ENCODE measurements around the gene GSX1.
"Not testable (repeated sequence)": the region's sequence is repeated elsewhere in the genome, so short reads cannot be mapped to it uniquely, and the experiment has no call there.

Gene GSX1

DNA sequence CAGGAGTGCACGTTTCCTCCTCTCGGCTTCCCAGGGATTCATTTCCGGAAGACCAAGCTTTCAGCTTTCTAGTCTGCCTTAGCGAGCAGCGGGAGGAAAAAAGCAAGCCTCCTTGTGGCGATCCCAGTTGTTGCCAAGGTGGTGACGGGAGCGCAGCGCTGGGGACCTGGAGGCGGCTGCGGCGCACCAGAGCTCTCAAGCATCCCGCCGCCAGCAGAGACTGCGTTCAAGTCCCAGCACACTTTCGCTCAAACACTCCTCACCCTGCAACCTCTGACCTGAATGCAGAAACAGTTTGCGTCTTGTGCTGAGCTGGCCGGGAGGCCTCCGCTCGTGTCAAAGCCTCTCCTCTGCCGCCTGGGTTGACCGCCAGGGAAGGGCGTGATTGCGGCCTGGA lies 4.9 kb downstream of the GSX1 start:
- Mint-ChIP-seq H3K9me3 (no peaks in the 10 kb centered on the region), H3K4me1 (peaks cover 19% of the 10 kb centered on the region), H3K27me3 (peaks cover 98% of the 10 kb centered on the region), H3K36me3 (ENCODE audit: insufficient read depth) (peaks cover 1% of the 10 kb centered on the region), H3K4me3 (no peak overlapping the region), H3K27ac (ENCODE audit: low read depth) (no peak overlapping the region)
- DNase-seq (ENCODE audit: low spot score in 2 of 2) (no peak), ATAC-seq (replicated peaks; ENCODE audit: extremely low read depth, poor library complexity, severe bottlenecking) (no peak)

- H3K27ac Mint-ChIP-seq (ENCODE audit: low read depth): no peak overlapping the region
- no peaks in the 10 kb centered on the region for H3K9me3 Mint-ChIP-seq
- H3K36me3 Mint-ChIP-seq (ENCODE audit: insufficient read depth): peaks cover 2% of the 10 kb centered on the region
- H3K4me3 Mint-ChIP-seq: no peak overlapping the region
- no peaks in the 10 kb centered on the region for H3K4me1 Mint-ChIP-seq
- DNase-seq (ENCODE audit: low spot score in 2 of 2) (no peak), ATAC-seq (replicated peaks; ENCODE audit: extremely low read depth, poor library complexity, severe bottlenecking) (no peak)
- H3K27me3 Mint-ChIP-seq: peaks cover 68% of the 10 kb centered on the region
Measured at GRCh38 chr13:27806744-27807387, 14.6 kb downstream of the GSX1 start.

DNA sequence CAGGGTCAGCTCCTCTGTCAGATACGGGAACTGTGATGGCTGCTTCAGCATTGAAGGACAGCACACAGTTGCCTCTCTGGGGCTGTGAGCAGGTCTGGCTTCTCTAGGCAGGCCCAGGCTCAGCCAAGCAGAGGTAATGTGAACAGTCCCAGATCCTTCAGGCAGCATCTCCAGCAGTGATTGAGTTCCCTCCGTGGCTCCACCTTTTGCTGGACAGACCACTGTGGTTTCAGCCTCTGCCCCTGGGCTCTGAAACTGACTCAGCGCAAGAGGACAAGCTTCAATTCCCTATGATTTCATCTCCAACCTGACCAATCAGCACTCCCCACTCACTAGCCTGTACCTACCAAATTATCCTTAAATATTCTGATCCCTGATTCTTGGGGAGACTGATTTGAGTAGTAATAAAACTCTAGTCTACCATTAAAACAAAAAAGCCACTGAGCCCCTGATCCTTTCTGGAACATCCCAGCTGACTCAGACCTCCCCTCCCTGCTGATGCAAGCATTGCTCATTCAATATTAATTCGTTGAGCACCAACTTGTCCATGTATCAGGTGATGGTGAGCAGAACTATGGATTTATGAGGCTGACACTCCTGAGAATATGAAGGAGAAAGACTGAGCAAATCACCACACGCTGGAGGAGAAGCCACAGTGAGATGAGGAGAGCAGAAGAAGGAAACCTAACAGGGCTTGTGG lies 16.7 kb downstream of the GSX1 start:
- Mint-ChIP-seq H3K27me3 (peaks cover 72% of the 10 kb centered on the region), H3K27ac (ENCODE audit: low read depth) (no peak overlapping the region), H3K36me3 (ENCODE audit: insufficient read depth) (peaks cover 2% of the 10 kb centered on the region), H3K4me3 (no peak overlapping the region), H3K9me3 (no peaks in the 10 kb centered on the region), H3K4me1 (no peaks in the 10 kb centered on the region)
- DNase-seq (ENCODE audit: low spot score in 2 of 2): no peak
- no peak for ATAC-seq (replicated peaks; ENCODE audit: extremely low read depth, poor library complexity, severe bottlenecking)

DNA sequence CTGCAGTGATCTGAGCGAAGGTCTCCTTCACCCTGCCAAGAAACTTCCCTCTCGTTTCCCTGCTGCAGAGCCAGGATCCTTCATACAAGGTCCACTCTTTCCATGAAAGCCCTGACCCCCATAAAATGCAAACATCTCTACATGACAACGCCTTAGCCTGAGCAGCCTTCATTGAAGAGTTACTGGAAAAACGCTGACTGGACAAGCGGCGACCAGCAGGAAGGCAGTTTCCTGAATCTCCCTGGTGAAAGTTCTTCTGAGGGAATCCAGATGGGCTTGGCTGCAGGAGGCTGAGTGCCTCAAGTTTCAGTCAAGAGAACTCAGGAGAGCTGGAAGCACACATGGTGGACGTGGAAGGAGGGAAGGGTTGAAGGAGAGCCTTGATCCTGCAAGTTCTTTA lies 17.7 kb downstream of the GSX1 start:
- no peak overlapping the region for H3K27ac Mint-ChIP-seq (ENCODE audit: low read depth)
- ATAC-seq (replicated peaks; ENCODE audit: extremely low read depth, poor library complexity, severe bottlenecking) (no peak), DNase-seq (ENCODE audit: low spot score in 2 of 2) (no peak)
- no peak overlapping the region for H3K4me3 Mint-ChIP-seq
- peaks cover 82% of the 10 kb centered on the region for H3K27me3 Mint-ChIP-seq
- peaks cover 2% of the 10 kb centered on the region for H3K36me3 Mint-ChIP-seq (ENCODE audit: insufficient read depth)
- no peaks in the 10 kb centered on the region for H3K4me1 Mint-ChIP-seq
- H3K9me3 Mint-ChIP-seq: no peaks in the 10 kb centered on the region

- Mint-ChIP-seq H3K27ac (ENCODE audit: low read depth) (no peak overlapping the region), H3K4me1 (no peaks in the 10 kb centered on the region), H3K36me3 (ENCODE audit: insufficient read depth) (peaks cover 2% of the 10 kb centered on the region), H3K9me3 (no peaks in the 10 kb centered on the region), H3K4me3 (no peak overlapping the region), H3K27me3 (peaks cover 84% of the 10 kb centered on the region)
- ATAC-seq (replicated peaks; ENCODE audit: extremely low read depth, poor library complexity, severe bottlenecking): no peak
- DNase-seq (ENCODE audit: low spot score in 2 of 2): no peak
Measured at GRCh38 chr13:27810461-27810860, 18.2 kb downstream of the GSX1 start.

GRCh38 chr13:27813826-27814225 lies 21.5 kb downstream of the GSX1 start:
- H3K27ac Mint-ChIP-seq (ENCODE audit: low read depth): no peak overlapping the region
- no peaks in the 10 kb centered on the region for H3K9me3 Mint-ChIP-seq
- DNase-seq (ENCODE audit: low spot score in 2 of 2) (no peak), ATAC-seq (replicated peaks; ENCODE audit: extremely low read depth, poor library complexity, severe bottlenecking) (no peak)
- no peaks in the 10 kb centered on the region for H3K4me1 Mint-ChIP-seq
- H3K36me3 Mint-ChIP-seq (ENCODE audit: insufficient read depth): peaks cover 4% of the 10 kb centered on the region
- H3K4me3 Mint-ChIP-seq: no peak overlapping the region
- peaks cover 74% of the 10 kb centered on the region for H3K27me3 Mint-ChIP-seq

- H3K27ac Mint-ChIP-seq (ENCODE audit: low read depth); H3K36me3 Mint-ChIP-seq (ENCODE audit: insufficient read depth); H3K9me3 Mint-ChIP-seq; H3K4me1 Mint-ChIP-seq; ATAC-seq (replicated peaks; ENCODE audit: extremely low read depth, poor library complexity, severe bottlenecking); DNase-seq (ENCODE audit: low spot score in 2 of 2); H3K4me3 Mint-ChIP-seq: not testable (repeated sequence)
- H3K27me3 Mint-ChIP-seq: peaks cover 77% of the 10 kb centered on the region
Measured at GRCh38 chr13:27817832-27818231, 25.5 kb downstream of the GSX1 start.

- no peak for DNase-seq (ENCODE audit: low spot score in 2 of 2)
Measured at GRCh38 chr13:27820524-27821482, 28.5 kb downstream of the GSX1 start.

DNA sequence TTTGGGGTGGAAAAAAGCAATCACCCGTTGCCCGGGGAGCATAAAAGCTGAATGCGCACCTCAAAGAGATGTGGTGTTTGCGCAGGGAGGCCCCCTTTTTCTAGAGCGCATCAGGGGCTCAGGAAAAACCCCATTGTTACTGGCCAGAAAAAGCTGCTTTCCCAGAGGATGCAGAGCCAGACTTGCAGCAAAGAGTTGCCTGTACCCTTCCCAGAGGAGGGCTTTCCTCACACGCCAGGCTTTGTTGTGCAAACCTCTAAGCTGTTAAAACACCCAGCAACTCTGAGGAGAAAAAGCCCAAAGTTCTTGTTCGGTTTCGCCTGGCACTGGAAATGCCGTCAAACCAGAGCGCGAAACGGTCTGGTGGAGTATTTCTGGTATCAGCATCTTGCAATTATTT lies 29.3 kb downstream of the GSX1 start:
- peaks cover 72% of the 10 kb centered on the region for H3K27me3 Mint-ChIP-seq
- DNase-seq (ENCODE audit: low spot score in 2 of 2): no peak
- no peaks in the 10 kb centered on the region for H3K9me3 Mint-ChIP-seq
- H3K4me3 Mint-ChIP-seq: no peak overlapping the region
- no peak for ATAC-seq (replicated peaks; ENCODE audit: extremely low read depth, poor library complexity, severe bottlenecking)
- peaks cover 5% of the 10 kb centered on the region for H3K36me3 Mint-ChIP-seq (ENCODE audit: insufficient read depth)
- no peak overlapping the region for H3K27ac Mint-ChIP-seq (ENCODE audit: low read depth)
- peaks cover 4% of the 10 kb centered on the region for H3K4me1 Mint-ChIP-seq

More at GRCh38 chr13:27820524-27821482, 28.5 kb downstream of the GSX1 start:
- Mint-ChIP-seq H3K4me3 (no peak overlapping the region), H3K36me3 (ENCODE audit: insufficient read depth) (peaks cover 5% of the 10 kb centered on the region), H3K27ac (ENCODE audit: low read depth) (no peak overlapping the region), H3K4me1 (no peaks in the 10 kb centered on the region), H3K27me3 (peaks cover 71% of the 10 kb centered on the region), H3K9me3 (no peaks in the 10 kb centered on the region)
- no peak for ATAC-seq (replicated peaks; ENCODE audit: extremely low read depth, poor library complexity, severe bottlenecking)

GRCh38 chr13:27822258-27822872 lies 30.1 kb downstream of the GSX1 start:
- peaks cover 4% of the 10 kb centered on the region for H3K4me1 Mint-ChIP-seq
- no peak overlapping the region for H3K27ac Mint-ChIP-seq (ENCODE audit: low read depth)
- no peaks in the 10 kb centered on the region for H3K9me3 Mint-ChIP-seq
- ATAC-seq (replicated peaks; ENCODE audit: extremely low read depth, poor library complexity, severe bottlenecking): no peak
- no peak for DNase-seq (ENCODE audit: low spot score in 2 of 2)
- peaks cover 73% of the 10 kb centered on the region for H3K27me3 Mint-ChIP-seq
- H3K4me3 Mint-ChIP-seq: no peak overlapping the region
- peaks cover 4% of the 10 kb centered on the region for H3K36me3 Mint-ChIP-seq (ENCODE audit: insufficient read depth)

GRCh38 chr13:27822873-27823311 lies 30.6 kb downstream of the GSX1 start:
- Mint-ChIP-seq H3K4me1 (peaks cover 4% of the 10 kb centered on the region), H3K27ac (ENCODE audit: low read depth) (no peak overlapping the region), H3K4me3 (no peak overlapping the region), H3K9me3 (no peaks in the 10 kb centered on the region), H3K36me3 (ENCODE audit: insufficient read depth) (peaks cover 2% of the 10 kb centered on the region), H3K27me3 (peaks cover 73% of the 10 kb centered on the region)
- ATAC-seq (replicated peaks; ENCODE audit: extremely low read depth, poor library complexity, severe bottlenecking) (no peak), DNase-seq (ENCODE audit: low spot score in 2 of 2) (no peak)

GRCh38 chr13:27824121-27824520 lies 31.8 kb downstream of the GSX1 start:
- Mint-ChIP-seq H3K4me3 (no peak overlapping the region), H3K9me3 (no peaks in the 10 kb centered on the region), H3K36me3 (ENCODE audit: insufficient read depth) (peaks cover 2% of the 10 kb centered on the region), H3K4me1 (peaks cover 4% of the 10 kb centered on the region), H3K27ac (ENCODE audit: low read depth) (no peak overlapping the region), H3K27me3 (peaks cover 81% of the 10 kb centered on the region)
- DNase-seq (ENCODE audit: low spot score in 2 of 2) (no peak), ATAC-seq (replicated peaks; ENCODE audit: extremely low read depth, poor library complexity, severe bottlenecking) (no peak)

All from central memory CD8-positive, alpha-beta T cell (primary cell).